Placental pericyte (primary cell): ENCODE data around the gene CA5A. TPM values are rescaled to one million over a fixed set of nuclear protein-coding genes. Genes with fewer than 3 reads are reported as not detected.

ENCODE experiments used
- small RNA-seq: library from RNA; depleted of rRNA; stranded (forward); fragments of <200 nt; gene quantifications from one replicate; pipeline ENCODE3, GENCODE V24; 2012; ENCODE audit warnings: low replicate concordance
- total RNA-seq: library from RNA; depleted of rRNA; stranded (reverse); fragments of >200 nt; gene quantifications from 2 replicates; pipeline ENCODE4 v1.2.3, GENCODE V29; 2012

The CA5A gene
- total RNA-seq: not detected in 2 replicates

GRCh38 chr16:87936375-87937230 is at the start of gene CA5A:
Gene CA5A (minus strand): TSS chr16:87936529. CDS start chr16:87936450, 79 bp downstream.

GRCh38 chr16:87950765-87951551 is 14.6 kb upstream of the CA5A start, which contains the start of gene BANP:
Gene BANP (plus strand): TSS chr16:87951434. CDS start chr16:87975116, 23,682 bp downstream.

GRCh38 chr16:87869061-87869878 is 67.1 kb downstream of the CA5A start, which contains the start of gene SLC7A5:
Gene SLC7A5 (minus strand): TSS chr16:87869507. CDS start chr16:87869422, 85 bp downstream.

Small RNA genes within 50 kb of the gene (small RNA-seq; reads per million reads assigned to genes)
- not detected for gene AC127455.1

Other genes with a start within 250 kb of the CA5A start
- gene KLHDC4, start 170.5 kb downstream of the CA5A start, total RNA-seq: 29.3 and 33.0 TPM in 2 replicates
- gene SLC7A5, start 67.0 kb downstream of the CA5A start, total RNA-seq: 89.9 and 93.4 TPM in 2 replicates
- 39.0 and 39.5 TPM in 2 replicates for gene BANP, start 14.9 kb upstream of the CA5A start, total RNA-seq